A549 treated with dexamethasone at 1 μM for 4 hours (cell line): ENCODE data around the gene RPL3. TPM values are rescaled to one million over a fixed set of nuclear protein-coding genes. Genes with fewer than 3 reads are reported as not detected.

Source experiments
- total RNA-seq: library from RNA; stranded (reverse); fragments of 200-300 nt; extraction: Qiagen RNA extraction; gene quantifications from 5 replicates; pipeline ENCODE4 v1.2.3, GENCODE V29; 2022

RPL3 gene
- 1,528 to 2,414 TPM (median 1,562 TPM) in 5 replicates for total RNA-seq

GRCh38 chr22:39319284-39320022 lies at the start of gene RPL3:
RPL3 (minus strand) TSS chr22:39319623; CDS start chr22:39319597, 26 bp downstream.

DNA sequence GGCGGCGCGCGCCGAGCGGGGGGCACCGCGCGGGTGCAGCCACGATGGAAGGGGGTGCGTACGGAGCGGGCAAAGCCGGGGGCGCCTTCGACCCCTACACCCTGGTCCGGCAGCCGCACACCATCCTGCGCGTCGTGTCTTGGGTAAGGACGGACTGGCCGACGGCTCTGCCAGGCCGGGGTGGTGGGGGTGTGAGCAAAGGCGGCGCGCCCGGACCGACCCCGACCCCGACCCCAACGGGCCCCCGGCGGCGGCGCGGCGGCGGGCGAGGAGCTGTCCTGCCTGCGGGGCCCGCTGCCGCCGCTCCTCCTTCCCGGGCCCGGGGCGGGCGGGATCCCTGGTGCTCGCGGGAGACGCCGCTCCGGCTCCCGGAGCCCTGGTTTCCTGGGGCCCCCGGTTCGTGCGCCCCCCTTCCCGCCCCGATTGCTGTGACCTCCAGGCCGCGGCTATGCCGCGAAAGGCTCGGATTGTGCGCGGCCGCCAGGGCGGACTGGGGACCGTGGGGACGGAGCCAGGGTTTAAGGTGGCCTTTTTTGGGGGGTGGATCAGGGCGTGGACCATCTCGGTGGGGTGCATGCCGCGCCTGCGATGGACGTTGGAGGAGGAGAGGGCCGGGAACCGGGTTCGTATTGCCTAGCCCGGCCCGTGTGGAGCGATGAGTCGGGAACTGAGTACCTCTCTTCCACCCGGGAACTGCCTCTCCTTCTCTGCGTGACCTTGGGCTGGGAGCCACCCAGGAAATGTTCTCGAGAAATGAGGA lies 30.7 kb upstream of the RPL3 start, which contains the start of gene SYNGR1:
Gene SYNGR1, plus strand, starts transcription at position 25 of the 760 bp plus-strand sequence. Its CDS starts 20 bp downstream, at position 45.

Other genes starting within 250 kb of the RPL3 start
- 0.09 to 0.24 TPM in 2 of 5 replicates, not detected in the others for gene APOBEC3G, start 242.3 kb downstream of the RPL3 start, total RNA-seq
- 0.18 to 0.45 TPM (median 0.30 TPM) in 5 replicates for gene APOBEC3H, start 222.4 kb downstream of the RPL3 start, total RNA-seq
- 0.88 to 1.2 TPM (median 0.94 TPM) in 5 replicates for gene CBX7, start 166.9 kb downstream of the RPL3 start, total RNA-seq
- 2.9 to 3.9 TPM (median 3.5 TPM) in 5 replicates for gene PDGFB, start 74.6 kb downstream of the RPL3 start, total RNA-seq
- gene SYNGR1, start 30.4 kb upstream of the RPL3 start, total RNA-seq, result 9.4 to 11.9 TPM (median 10.2 TPM) in 5 replicates
- 7.4 to 11.3 TPM (median 10.3 TPM) in 5 replicates for gene TAB1, start 80.2 kb upstream of the RPL3 start, total RNA-seq
- 0.61 to 1.2 TPM (median 0.89 TPM) in 5 replicates for gene MGAT3, start 137.4 kb upstream of the RPL3 start, total RNA-seq
- gene MIEF1, start 182.7 kb upstream of the RPL3 start, total RNA-seq, result 21.6 to 30.6 TPM (median 28.1 TPM) in 5 replicates
- 302 to 372 TPM (median 335 TPM) in 5 replicates for gene ATF4, start 200.9 kb upstream of the RPL3 start, total RNA-seq
- 74.6 to 99.1 TPM (median 82.4 TPM) in 5 replicates for gene RPS19BP1, start 213.1 kb upstream of the RPL3 start, total RNA-seq